ENCODE measurements around the gene LRP1B.

Gene LRP1B

GRCh38 chr2:142131010-142131669, at the start of gene LRP1B:
LRP1B (minus strand) TSS chr2:142131016; CDS start chr2:142130729, 287 bp downstream.
- no peak for TF ChIP-seq CTCF (conservative IDR thresholded peaks at IDR 0.05; ENCODE audit: low read depth, low read length)
- Histone ChIP-seq H2AFZ (ENCODE audit: low read depth) (peak within 1 kb of the TSS; percentile 92), H3K9ac (peak within 1 kb of the TSS; percentile 71), H3K27me3 (ENCODE audit: insufficient read depth, low read depth) (no peaks in the 10 kb centered on the region), H3K4me2 (peak within 1 kb of the TSS; percentile 60), H4K20me1 (ENCODE audit: insufficient read depth) (no peaks in the 10 kb centered on the region), H3K4me3 (IDR thresholded peaks at IDR 0.05; ENCODE audit: insufficient read depth, low read depth, low read length) (no peak within 1 kb of the TSS), H3K79me2 (ENCODE audit: insufficient read depth, low read depth) (no peaks in the 10 kb centered on the region), H3K36me3 (ENCODE audit: insufficient read depth) (no peaks in the 10 kb centered on the region), H3K4me1 (ENCODE audit: low read depth, poor library complexity, severe bottlenecking) (no peaks in the 10 kb centered on the region), H3K27ac (no peak within 1 kb of the TSS; the same call in 1 of the 2 replicates)

- Histone ChIP-seq H3K79me2 (ENCODE audit: insufficient read depth, low read depth) (no peaks in the 10 kb centered on the region), H3K27ac (no peak overlapping the region), H3K4me2 (no peak overlapping the region), H3K4me3 (IDR thresholded peaks at IDR 0.05; ENCODE audit: insufficient read depth, low read depth, low read length) (no peak overlapping the region), H3K27me3 (ENCODE audit: insufficient read depth, low read depth) (no peaks in the 10 kb centered on the region), H3K36me3 (ENCODE audit: insufficient read depth) (no peaks in the 10 kb centered on the region), H3K9ac (no peak overlapping the region), H2AFZ (ENCODE audit: low read depth) (no peak overlapping the region), H3K4me1 (ENCODE audit: low read depth, poor library complexity, severe bottlenecking) (no peaks in the 10 kb centered on the region), H4K20me1 (ENCODE audit: insufficient read depth) (no peaks in the 10 kb centered on the region)
- TF ChIP-seq CTCF (conservative IDR thresholded peaks at IDR 0.05; ENCODE audit: low read depth, low read length), result no peak
Observed at GRCh38 chr2:142179686-142180085, 48.9 kb upstream of the LRP1B start.

- Histone ChIP-seq H3K79me2 (ENCODE audit: insufficient read depth, low read depth) (no peaks in the 10 kb centered on the region), H3K4me1 (ENCODE audit: low read depth, poor library complexity, severe bottlenecking) (no peaks in the 10 kb centered on the region), H3K36me3 (ENCODE audit: insufficient read depth) (no peaks in the 10 kb centered on the region), H2AFZ (ENCODE audit: low read depth) (no peak overlapping the region), H3K27ac (no peak overlapping the region), H3K4me2 (no peak overlapping the region), H3K4me3 (IDR thresholded peaks at IDR 0.05; ENCODE audit: insufficient read depth, low read depth, low read length) (no peak overlapping the region), H4K20me1 (ENCODE audit: insufficient read depth) (no peaks in the 10 kb centered on the region), H3K27me3 (ENCODE audit: insufficient read depth, low read depth) (no peaks in the 10 kb centered on the region), H3K9ac (no peak overlapping the region)
- TF ChIP-seq CTCF (conservative IDR thresholded peaks at IDR 0.05; ENCODE audit: low read depth, low read length), result no peak
Observed at GRCh38 chr2:142178604-142179003, 47.8 kb upstream of the LRP1B start.

- Histone ChIP-seq H3K9ac (no peak overlapping the region), H4K20me1 (ENCODE audit: insufficient read depth) (no peaks in the 10 kb centered on the region), H2AFZ (ENCODE audit: low read depth) (no peak overlapping the region), H3K4me1 (ENCODE audit: low read depth, poor library complexity, severe bottlenecking) (no peaks in the 10 kb centered on the region), H3K4me2 (no peak overlapping the region), H3K36me3 (ENCODE audit: insufficient read depth) (no peaks in the 10 kb centered on the region), H3K4me3 (IDR thresholded peaks at IDR 0.05; ENCODE audit: insufficient read depth, low read depth, low read length) (no peak overlapping the region), H3K79me2 (ENCODE audit: insufficient read depth, low read depth) (no peaks in the 10 kb centered on the region), H3K27me3 (ENCODE audit: insufficient read depth, low read depth) (no peaks in the 10 kb centered on the region), H3K27ac (no peak overlapping the region)
- no peak for TF ChIP-seq CTCF (conservative IDR thresholded peaks at IDR 0.05; ENCODE audit: low read depth, low read length)
Observed at GRCh38 chr2:142176941-142177340, 46.1 kb upstream of the LRP1B start.

Measured in KMS-11 (cell line).